OCI-LY3 (cell line): ENCODE measurements around the gene MT1M.

Experiments
- H2AFZ ChIP-seq: fragments of 200-600, 300-600 bp; shearing (Covaris generic); 2 replicates; pipeline ENCODE4 v1.6.0; 2014; ENCODE audit warnings: antibody characterized with exemption, low read depth, low read length
- H3K27ac ChIP-seq: fragments of 200-600, 300-600 bp; sonication (generic); 2 replicates; pipeline ENCODE4 v1.5.1; 2014; ENCODE audit warnings: mild to moderate bottlenecking, low read length, moderate library complexity, mixed read lengths
- H3K27me3 ChIP-seq: fragments of 200-600, 300-600 bp; sonication (generic); 2 replicates; pipeline ENCODE4 v1.6.1; 2014; ENCODE audit warnings: low read depth, low read length, mixed read lengths
- H3K36me3 ChIP-seq: fragments of 200-600, 300-600 bp; sonication (generic); replicated peaks from 2 replicates; pipeline ENCODE3; 2014; ENCODE audit warnings: low read depth, low read length, mixed read lengths
- H3K4me1 ChIP-seq: fragments of 300-600, 200-600 bp; sonication (generic); 2 replicates; pipeline ENCODE4 v1.6.1; 2014; ENCODE audit warnings: low read length, mixed read lengths
- H3K4me2 ChIP-seq: fragments of 200-600, 300-600 bp; sonication (generic); 2 replicates; pipeline ENCODE4 v1.6.1; 2014; ENCODE audit warnings: low read length, mixed read lengths
- H3K4me3 ChIP-seq: fragments of 300-600, 200-600 bp; sonication (generic); 2 replicates; pipeline ENCODE4 v1.5.1; 2014; ENCODE audit warnings: antibody characterized with exemption, mild to moderate bottlenecking, low read length, moderate library complexity
- H3K79me2 ChIP-seq: fragments of 300-600, 200-600 bp; shearing (Covaris generic); 2 replicates; pipeline ENCODE4 v1.6.1; 2014; ENCODE audit warnings: mild to moderate bottlenecking, low read length, mixed read lengths
- H3K9ac ChIP-seq: fragments of 300-600, 200-600 bp; shearing (Covaris generic); 2 replicates; pipeline ENCODE4 v1.6.0; 2014; ENCODE audit warnings: mild to moderate bottlenecking, low read length, moderate library complexity
- H3K9me3 ChIP-seq: fragments of 200-600, 300-600 bp; shearing (Covaris generic); 2 replicates; pipeline ENCODE4 v1.6.1; 2014; ENCODE audit warnings: low read length, mixed read lengths; ENCODE audit not compliant: insufficient read depth
- H4K20me1 ChIP-seq: fragments of 200-600, 300-600 bp; sonication (generic); 2 replicates; pipeline ENCODE4 v1.6.1; 2016; ENCODE audit warnings: low read length, mixed read lengths; ENCODE audit not compliant: insufficient read depth
- EZH2phosphoT487 ChIP-seq: fragments of 200-600 bp; shearing (Covaris generic); IDR thresholded peaks from 2 replicates; pipeline ENCODE4 v1.6.1; 2018; ENCODE audit warnings: antibody characterized with exemption, mixed run types, low read depth
- TF ChIP-seq, protein P1 (sequence below): fragments of 200-600, 300-600 bp; sonication (generic); IDR thresholded peaks from 2 replicates; pipeline ENCODE4 v1.5.1; 2014; ENCODE audit warnings: antibody characterized with exemption, low read length, low read depth

MT1M gene

DNA sequence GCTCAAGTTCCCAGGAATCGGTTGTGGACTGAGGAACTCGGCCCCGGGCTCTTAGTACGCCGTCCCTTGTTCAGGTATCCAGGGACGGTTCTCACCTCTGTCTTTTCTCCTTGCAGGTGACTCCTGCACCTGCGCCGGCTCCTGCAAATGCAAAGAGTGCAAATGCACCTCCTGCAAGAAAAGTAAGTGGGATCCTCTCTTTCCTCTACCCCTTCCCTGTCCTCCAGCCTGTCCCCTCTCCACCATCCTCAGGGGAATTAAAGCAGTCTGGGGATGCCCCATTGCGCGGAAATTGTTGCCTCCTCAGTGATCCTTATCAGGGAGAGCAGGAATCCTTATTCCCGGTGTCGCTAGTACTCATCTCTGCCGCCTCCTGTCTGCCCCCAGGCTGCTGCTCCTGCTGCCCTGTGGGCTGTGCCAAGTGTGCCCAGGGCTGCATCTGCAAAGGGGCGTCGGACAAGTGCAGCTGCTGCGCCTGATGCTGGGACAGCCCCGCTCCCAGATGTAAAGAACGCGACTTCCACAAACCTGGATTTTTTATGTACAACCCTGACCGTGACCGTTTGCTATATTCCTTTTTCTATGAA lies 23.5 kb upstream of the MT1M start:
- Histone ChIP-seq H4K20me1 (no peaks in the 10 kb centered on the region), H3K9ac (peak overlapping the region; percentile 79), H3K36me3 (no peaks in the 10 kb centered on the region), H3K4me3 (peak overlapping the region; percentile 89), H2AFZ (peak overlapping the region; percentile 86; the same call in 1 of the 2 replicates), H3K4me1 (peaks cover 27% of the 10 kb centered on the region), H3K27ac (0 out of 2 replicates have a peak overlapping the region, but pooled peaks have one; percentile 14), H3K27me3 (no peaks in the 10 kb centered on the region), H3K9me3 (no peaks in the 10 kb centered on the region), H3K4me2 (peak overlapping the region; percentile 100), H3K79me2 (no peaks in the 10 kb centered on the region)
- TF ChIP-seq, protein P1, sequence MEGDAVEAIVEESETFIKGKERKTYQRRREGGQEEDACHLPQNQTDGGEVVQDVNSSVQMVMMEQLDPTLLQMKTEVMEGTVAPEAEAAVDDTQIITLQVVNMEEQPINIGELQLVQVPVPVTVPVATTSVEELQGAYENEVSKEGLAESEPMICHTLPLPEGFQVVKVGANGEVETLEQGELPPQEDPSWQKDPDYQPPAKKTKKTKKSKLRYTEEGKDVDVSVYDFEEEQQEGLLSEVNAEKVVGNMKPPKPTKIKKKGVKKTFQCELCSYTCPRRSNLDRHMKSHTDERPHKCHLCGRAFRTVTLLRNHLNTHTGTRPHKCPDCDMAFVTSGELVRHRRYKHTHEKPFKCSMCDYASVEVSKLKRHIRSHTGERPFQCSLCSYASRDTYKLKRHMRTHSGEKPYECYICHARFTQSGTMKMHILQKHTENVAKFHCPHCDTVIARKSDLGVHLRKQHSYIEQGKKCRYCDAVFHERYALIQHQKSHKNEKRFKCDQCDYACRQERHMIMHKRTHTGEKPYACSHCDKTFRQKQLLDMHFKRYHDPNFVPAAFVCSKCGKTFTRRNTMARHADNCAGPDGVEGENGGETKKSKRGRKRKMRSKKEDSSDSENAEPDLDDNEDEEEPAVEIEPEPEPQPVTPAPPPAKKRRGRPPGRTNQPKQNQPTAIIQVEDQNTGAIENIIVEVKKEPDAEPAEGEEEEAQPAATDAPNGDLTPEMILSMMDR, result no peak
- TF ChIP-seq EZH2phosphoT487, result no peak

DNA sequence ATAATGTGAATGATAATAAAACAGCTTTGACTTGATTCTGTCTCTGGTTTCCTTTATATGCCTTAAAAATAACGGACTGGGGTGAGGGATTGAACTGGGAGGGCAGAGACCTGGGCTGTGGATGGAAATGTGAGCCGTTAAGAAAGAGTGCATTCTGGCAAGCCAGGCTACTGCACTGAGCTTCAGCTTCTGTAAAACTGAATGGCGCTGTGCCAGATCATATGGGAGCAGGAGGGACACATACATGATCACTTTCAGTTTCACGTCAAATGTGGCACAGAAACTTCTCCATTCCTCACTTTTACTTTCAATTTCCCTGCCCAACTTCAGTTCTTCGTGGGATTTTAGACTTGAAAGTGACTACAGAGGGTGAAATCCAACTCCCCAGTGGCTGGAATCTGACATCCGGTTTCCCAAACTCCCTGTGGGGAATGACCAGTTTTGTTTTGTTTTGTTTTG lies 23.0 kb upstream of the MT1M start:
- peak overlapping the region; percentile 79 for H3K9ac ChIP-seq
- peaks cover 28% of the 10 kb centered on the region for H3K4me1 ChIP-seq
- peak overlapping the region; percentile 37 for H3K27ac ChIP-seq
- H3K27me3 ChIP-seq, result no peaks in the 10 kb centered on the region
- no peak for TF ChIP-seq EZH2phosphoT487
- TF ChIP-seq, protein P1, result no peak
- H3K4me3 ChIP-seq, result peak overlapping the region; percentile 89
- no peaks in the 10 kb centered on the region for H4K20me1 ChIP-seq
- H3K36me3 ChIP-seq, result no peaks in the 10 kb centered on the region
- H3K79me2 ChIP-seq, result no peaks in the 10 kb centered on the region
- no peak overlapping the region for H2AFZ ChIP-seq
- no peaks in the 10 kb centered on the region for H3K9me3 ChIP-seq
- peak overlapping the region; percentile 100 for H3K4me2 ChIP-seq

DNA sequence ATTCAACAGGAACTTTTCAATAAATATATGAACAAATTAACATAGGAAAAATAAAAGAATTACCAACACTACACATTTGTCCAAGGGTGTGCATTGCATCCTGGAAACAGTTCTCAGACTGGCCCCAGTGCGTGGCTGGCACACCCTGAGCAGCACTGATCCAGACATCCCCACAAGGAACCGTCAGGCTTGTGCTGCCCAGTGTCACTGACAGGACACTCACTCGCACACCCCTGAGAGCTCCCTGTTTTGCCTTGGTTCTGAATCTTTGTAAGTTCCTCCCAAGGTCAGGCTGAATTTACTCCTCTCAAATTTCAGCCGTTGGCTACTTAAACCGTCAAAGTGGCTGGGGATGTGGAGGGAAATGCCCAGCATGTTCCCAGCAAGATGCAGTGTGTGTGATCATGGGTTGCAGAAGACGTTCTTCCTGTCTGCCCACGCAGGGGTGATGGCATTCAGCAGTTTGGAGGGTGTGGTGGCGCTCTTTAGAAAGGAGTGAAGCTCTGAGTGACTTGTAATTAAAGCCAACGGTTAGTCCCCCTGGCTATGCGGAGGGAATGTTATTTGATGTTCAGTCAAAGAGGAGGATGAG lies 22.3 kb upstream of the MT1M start:
- H3K36me3 ChIP-seq, result no peaks in the 10 kb centered on the region
- H3K4me2 ChIP-seq, result peak overlapping the region; percentile 100
- peak overlapping the region; percentile 3; the same call in 1 of the 2 replicates for H2AFZ ChIP-seq
- H3K4me1 ChIP-seq, result peaks cover 34% of the 10 kb centered on the region
- H3K27ac ChIP-seq, result peak overlapping the region; percentile 37
- peak overlapping the region; percentile 89 for H3K4me3 ChIP-seq
- H3K79me2 ChIP-seq, result no peaks in the 10 kb centered on the region
- peak overlapping the region; percentile 79 for H3K9ac ChIP-seq
- TF ChIP-seq, protein P1, result peak; percentile 24; the same call in 1 of the 2 replicates
- TF ChIP-seq EZH2phosphoT487, result no peak
- no peaks in the 10 kb centered on the region for H3K9me3 ChIP-seq
- H4K20me1 ChIP-seq, result no peaks in the 10 kb centered on the region
- no peaks in the 10 kb centered on the region for H3K27me3 ChIP-seq

DNA sequence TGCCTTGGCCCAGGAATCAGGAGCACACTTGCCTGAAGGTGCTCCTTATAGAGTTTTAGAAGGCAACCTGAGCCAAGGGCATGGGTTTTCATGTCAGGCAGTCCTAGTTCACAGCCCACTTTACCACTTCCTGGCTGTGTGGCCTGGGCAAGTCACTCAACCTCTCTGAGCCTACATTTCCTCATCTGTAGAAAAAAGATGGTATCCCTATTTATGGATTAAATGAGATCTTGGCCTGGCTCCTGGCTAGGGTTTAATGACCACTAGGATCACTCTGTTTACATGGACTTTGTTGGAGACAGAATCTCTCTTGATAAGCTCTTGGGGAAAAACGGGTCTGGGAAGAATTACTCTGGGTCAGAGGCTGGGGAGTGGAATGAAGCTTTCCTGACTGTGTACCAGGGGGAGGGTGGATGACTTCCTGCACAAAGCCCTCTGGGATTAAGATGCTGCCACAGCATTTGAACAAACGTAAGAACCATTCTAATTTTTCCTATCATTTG lies 21.8 kb upstream of the MT1M start:
- Histone ChIP-seq H3K36me3 (no peaks in the 10 kb centered on the region), H3K4me3 (peak overlapping the region; percentile 89; the same call in 1 of the 2 replicates), H2AFZ (no peak overlapping the region), H3K79me2 (no peaks in the 10 kb centered on the region), H4K20me1 (no peaks in the 10 kb centered on the region), H3K9ac (peak overlapping the region; percentile 79; the same call in 1 of the 2 replicates), H3K4me1 (peaks cover 35% of the 10 kb centered on the region), H3K9me3 (no peaks in the 10 kb centered on the region), H3K27ac (peak overlapping the region; percentile 37), H3K27me3 (no peaks in the 10 kb centered on the region), H3K4me2 (peak overlapping the region; percentile 100)
- TF ChIP-seq EZH2phosphoT487, result no peak
- TF ChIP-seq, protein P1, result no peak
